Brain microvascular endothelial cell (primary cell): ENCODE data around the gene NUBPL.

Experiments
- DNase-seq: peaks from one replicate; pipeline ENCODE4 v3.0.0-alpha.2; 2020
- H3K27ac ChIP-seq: fragments of 250-450 bp; sonication (Bioruptor Pico); 2 replicates; pipeline ENCODE4 v1.5.1; 2020; ENCODE audit warnings: mild to moderate bottlenecking, moderate library complexity
- H3K27me3 ChIP-seq: fragments of 250-450 bp; sonication (Bioruptor Pico); replicated peaks from 2 replicates; pipeline ENCODE4 v1.5.1; 2020; ENCODE audit warnings: mild to moderate bottlenecking
- H3K36me3 ChIP-seq: fragments of 250-450 bp; sonication (Bioruptor Pico); replicated peaks from 2 replicates; pipeline ENCODE4 v1.5.1; 2020; ENCODE audit warnings: mild to moderate bottlenecking
- H3K4me3 ChIP-seq: 2 replicates; pipeline ENCODE4 v1.5.1; 2011; ENCODE audit warnings: low read depth, mild to moderate bottlenecking, control low read depth, low read length, moderate library complexity
- in situ Hi-C: cut with HindIII; loops from 2 replicates; pipeline ENCODE4 v1.10.0; 2017; ENCODE audit warnings: low sequenced_read_pairs, low pct_ligation_motif_present
- TF ChIP-seq, protein P1 (sequence below): IDR thresholded peaks from 2 replicates; pipeline ENCODE4 v1.5.1; 2011; ENCODE audit warnings: low read depth, mild to moderate bottlenecking, moderate library complexity, low read length, control low read depth, inconsistent platforms; ENCODE audit errors: missing control alignments

The NUBPL gene

DNA sequence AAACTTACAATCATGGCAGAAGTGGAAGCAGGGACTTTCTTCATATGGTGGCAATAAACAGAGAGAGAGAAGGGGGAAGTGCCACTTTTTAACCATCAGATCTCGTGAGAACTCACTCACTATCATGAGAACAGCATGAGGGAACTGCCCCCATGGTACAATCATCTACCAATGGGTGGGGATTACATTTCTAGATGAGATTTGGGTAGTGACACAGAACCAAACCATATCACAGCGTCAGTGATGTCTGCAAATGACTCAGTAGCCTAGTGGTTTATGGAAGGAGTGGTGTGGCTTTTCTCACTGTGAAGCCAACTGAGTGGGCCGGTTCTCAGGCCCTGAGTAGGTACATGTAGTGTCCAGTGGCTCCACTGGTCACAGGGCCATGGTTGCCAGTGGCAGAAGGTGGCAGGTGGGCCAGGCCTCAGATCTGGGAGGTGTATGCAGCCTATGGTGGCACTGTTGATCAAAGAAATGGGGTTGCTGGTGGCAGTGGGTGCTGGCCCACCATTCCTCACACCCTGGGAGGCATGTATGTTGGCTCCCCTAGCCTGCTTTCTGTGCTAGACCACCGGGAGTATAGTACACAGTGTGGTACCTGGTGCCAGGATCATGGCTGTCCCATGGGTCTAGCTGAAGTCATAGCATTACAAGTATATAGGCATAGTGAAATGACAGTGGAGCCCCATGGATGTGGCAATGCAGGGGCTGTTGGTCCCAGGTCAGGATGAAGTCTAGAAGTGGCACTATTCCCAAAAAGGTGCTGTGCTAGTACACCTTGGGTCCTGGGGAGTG lies 191.9 kb downstream of the NUBPL start:
- no peaks in the 10 kb centered on the region for H3K36me3 ChIP-seq
- no peaks in the 10 kb centered on the region for H3K27me3 ChIP-seq
- in situ Hi-C loops: no loop called here
- TF ChIP-seq, protein P1, sequence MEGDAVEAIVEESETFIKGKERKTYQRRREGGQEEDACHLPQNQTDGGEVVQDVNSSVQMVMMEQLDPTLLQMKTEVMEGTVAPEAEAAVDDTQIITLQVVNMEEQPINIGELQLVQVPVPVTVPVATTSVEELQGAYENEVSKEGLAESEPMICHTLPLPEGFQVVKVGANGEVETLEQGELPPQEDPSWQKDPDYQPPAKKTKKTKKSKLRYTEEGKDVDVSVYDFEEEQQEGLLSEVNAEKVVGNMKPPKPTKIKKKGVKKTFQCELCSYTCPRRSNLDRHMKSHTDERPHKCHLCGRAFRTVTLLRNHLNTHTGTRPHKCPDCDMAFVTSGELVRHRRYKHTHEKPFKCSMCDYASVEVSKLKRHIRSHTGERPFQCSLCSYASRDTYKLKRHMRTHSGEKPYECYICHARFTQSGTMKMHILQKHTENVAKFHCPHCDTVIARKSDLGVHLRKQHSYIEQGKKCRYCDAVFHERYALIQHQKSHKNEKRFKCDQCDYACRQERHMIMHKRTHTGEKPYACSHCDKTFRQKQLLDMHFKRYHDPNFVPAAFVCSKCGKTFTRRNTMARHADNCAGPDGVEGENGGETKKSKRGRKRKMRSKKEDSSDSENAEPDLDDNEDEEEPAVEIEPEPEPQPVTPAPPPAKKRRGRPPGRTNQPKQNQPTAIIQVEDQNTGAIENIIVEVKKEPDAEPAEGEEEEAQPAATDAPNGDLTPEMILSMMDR: no peak
- DNase-seq: no peak
- H3K4me3 ChIP-seq: no peak overlapping the region
- no peak overlapping the region for H3K27ac ChIP-seq

DNA sequence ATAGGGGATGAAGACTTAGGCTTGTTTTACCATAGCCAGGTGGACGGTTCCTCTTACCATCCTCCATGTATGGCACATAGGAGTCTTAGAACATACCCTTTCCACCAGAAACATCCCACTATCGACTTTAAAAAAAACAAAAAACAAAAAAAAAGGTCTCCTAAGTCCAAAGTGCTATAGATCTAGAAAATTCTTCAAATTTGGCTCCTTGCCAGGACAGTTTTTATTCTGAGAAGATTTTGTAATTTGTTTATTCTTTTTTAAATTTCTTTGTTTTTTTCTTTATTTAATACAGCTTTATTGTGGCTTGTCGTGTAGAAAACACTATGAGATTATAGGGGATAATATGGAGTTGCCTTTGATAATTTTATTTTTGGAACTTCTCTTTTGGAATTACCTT lies 197.7 kb downstream of the NUBPL start:
- Histone ChIP-seq H3K27ac (no peak overlapping the region), H3K36me3 (no peaks in the 10 kb centered on the region), H3K4me3 (no peak overlapping the region), H3K27me3 (no peaks in the 10 kb centered on the region)
- TF ChIP-seq, protein P1: no peak
- in situ Hi-C loops: no loop called here
- no peak for DNase-seq

DNA sequence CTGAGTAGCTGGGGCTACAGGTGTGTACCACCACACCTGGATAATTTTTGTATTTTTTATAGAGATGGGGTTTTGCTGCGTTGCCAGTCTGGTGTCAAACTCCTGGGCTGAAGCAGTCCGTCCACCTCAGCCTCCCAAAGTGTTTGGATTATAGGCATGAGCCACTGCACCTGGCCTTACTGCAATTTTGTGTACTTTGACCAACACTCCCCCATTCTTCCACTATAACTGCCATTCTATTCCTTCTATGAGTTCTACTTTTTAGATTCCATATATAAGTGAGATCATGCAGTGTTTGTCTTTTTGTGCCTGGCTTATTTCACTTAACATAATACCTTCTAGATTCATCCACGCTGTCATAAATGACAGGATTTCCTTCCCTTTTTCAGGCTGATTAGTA lies 199.1 kb downstream of the NUBPL start:
- TF ChIP-seq, protein P1: no peak
- no peaks in the 10 kb centered on the region for H3K36me3 ChIP-seq
- in situ Hi-C loops: no loop called here
- no peaks in the 10 kb centered on the region for H3K27me3 ChIP-seq
- DNase-seq: no peak
- no peak overlapping the region for H3K27ac ChIP-seq
- no peak overlapping the region for H3K4me3 ChIP-seq

DNA sequence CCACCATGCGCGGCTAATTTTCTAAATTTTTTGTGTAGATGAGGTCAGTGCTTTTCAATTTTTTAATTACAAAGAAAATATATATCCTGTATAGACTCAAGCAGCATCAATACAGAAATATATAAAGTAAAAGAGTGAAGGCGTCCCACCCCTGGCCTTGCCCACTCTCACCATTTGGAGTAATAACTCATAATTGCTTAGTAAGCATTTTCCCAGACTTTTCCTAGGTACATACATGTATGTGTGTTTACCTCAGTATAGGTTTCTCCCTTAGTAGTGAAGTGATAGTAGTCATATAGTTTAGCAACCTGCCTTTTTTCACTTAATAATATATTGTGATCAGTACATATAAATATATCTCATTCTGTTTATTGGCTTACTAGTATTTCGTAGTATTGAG lies 200.1 kb downstream of the NUBPL start:
- TF ChIP-seq, protein P1: no peak
- Histone ChIP-seq H3K4me3 (no peak overlapping the region), H3K27ac (no peak overlapping the region), H3K27me3 (no peaks in the 10 kb centered on the region), H3K36me3 (no peaks in the 10 kb centered on the region)
- in situ Hi-C loops: no loop called here
- no peak for DNase-seq

DNA sequence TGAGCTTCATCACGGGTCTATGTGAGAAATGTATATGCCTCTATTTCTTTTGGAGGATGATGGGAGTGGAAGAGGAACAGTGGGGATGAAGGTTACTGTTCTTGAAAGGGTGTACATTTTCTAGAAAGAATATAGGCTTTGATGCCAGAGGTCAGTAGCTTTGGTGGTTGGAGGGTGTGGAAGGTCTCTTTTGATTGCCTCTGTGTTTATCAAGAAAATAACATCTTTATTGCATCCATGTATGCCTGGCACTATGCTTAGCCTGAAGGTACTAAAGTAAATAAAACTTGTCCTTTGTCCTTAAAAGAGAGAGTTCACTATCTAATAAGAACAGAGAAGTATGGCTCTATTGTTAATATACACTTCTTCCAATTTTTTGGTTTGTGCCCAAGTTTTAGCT lies 201.8 kb downstream of the NUBPL start:
- Histone ChIP-seq H3K36me3 (no peaks in the 10 kb centered on the region), H3K27me3 (no peaks in the 10 kb centered on the region), H3K27ac (no peak overlapping the region), H3K4me3 (no peak overlapping the region)
- TF ChIP-seq, protein P1: no peak
- DNase-seq: no peak
- in situ Hi-C loops: no loop called here
